C4-2B (cell line): ENCODE data around the gene ABL2.

Experiments used
- CTCF ChIP-seq: fragments of 450-650 bp; conservative IDR thresholded peaks from 2 replicates; pipeline ENCODE4 v1.5.1; 2017; ENCODE audit warnings: mild to moderate bottlenecking
- ZFX ChIP-seq: fragments of 450-650 bp; IDR thresholded peaks from 2 replicates; pipeline ENCODE4 v1.6.1; 2017

GRCh38 chr1:179090923-179091322, 138.6 kb downstream of the ABL2 start:
- no peak for TF ChIP-seq CTCF
- no peak for TF ChIP-seq ZFX
